ENCODE results near the gene DOCK11. TPM values are rescaled to one million over a fixed set of nuclear protein-coding genes. Genes with fewer than 3 reads are reported as not detected.

Gene DOCK11
- total and polyA plus RNA-seq, 2 donors (not counting 1 experiment from before 2014, with no cell fraction given): 40.1 to 85.3 TPM

GRCh38 chrX:118654331-118654730 lies 158.7 kb downstream of the DOCK11 start:
- no peaks in the 10 kb centered on the region for H3K79me2 ChIP-seq (ENCODE audit: control insufficient read depth, insufficient read depth, low read length)
- H3K4me2 ChIP-seq (ENCODE audit: extremely low read depth, insufficient read depth, low read length): no peak overlapping the region
- H3K27ac ChIP-seq (ENCODE audit: insufficient read depth, low read length): no peak overlapping the region
- H3K36me3 ChIP-seq (ENCODE audit: control insufficient read depth, insufficient read depth, low read length): no peaks in the 10 kb centered on the region
- H4K20me1 ChIP-seq (ENCODE audit: control insufficient read depth, extremely low read depth, insufficient read depth, low read length): no peaks in the 10 kb centered on the region
- no peak overlapping the region for H3K4me3 ChIP-seq (replicated peaks in 1 of 4; ENCODE audit: control extremely low read depth in 1 of 4, insufficient read depth in 1 of 4, low read depth in 3 of 4, low read length in 4 of 4)
- no peak for DNase-seq (ENCODE audit: low read depth in 2 of 2)
- H3K27me3 ChIP-seq (ENCODE audit: control insufficient read depth, insufficient read depth, low read length): no peaks in the 10 kb centered on the region
- TF ChIP-seq EZH2 (IDR thresholded peaks at IDR 0.05; ENCODE audit: low read length, missing control alignments) (no peak), CTCF (conservative IDR thresholded peaks at IDR 0.05 in 1 of 2, IDR thresholded peaks at IDR 0.05 in 1 of 2; ENCODE audit: low read depth in 1 of 2, low read length in 2 of 2) (no peak)
- H3K9ac ChIP-seq (ENCODE audit: insufficient read depth, low read length): no peak overlapping the region
- H3K4me1 ChIP-seq (ENCODE audit: control insufficient read depth, extremely low read depth, insufficient read depth, low read length): no peaks in the 10 kb centered on the region
- H2AFZ ChIP-seq (ENCODE audit: low read length): no peak overlapping the region
- H3K9me3 ChIP-seq (ENCODE audit: control insufficient read depth, insufficient read depth, low read depth, low read length): no peaks in the 10 kb centered on the region

- no peaks in the 10 kb centered on the region for H3K79me2 ChIP-seq (ENCODE audit: control insufficient read depth, insufficient read depth, low read length)
- DNase-seq (ENCODE audit: low read depth in 2 of 2): peak; percentile 39 to 59
- H3K4me2 ChIP-seq (ENCODE audit: extremely low read depth, insufficient read depth, low read length): no peak overlapping the region
- H3K27ac ChIP-seq (ENCODE audit: insufficient read depth, low read length): peak overlapping the region; percentile 20
- no peak overlapping the region for H3K9ac ChIP-seq (ENCODE audit: insufficient read depth, low read length)
- no peak overlapping the region for H2AFZ ChIP-seq (ENCODE audit: low read length)
- H3K4me1 ChIP-seq (ENCODE audit: control insufficient read depth, extremely low read depth, insufficient read depth, low read length): no peaks in the 10 kb centered on the region
- no peaks in the 10 kb centered on the region for H4K20me1 ChIP-seq (ENCODE audit: control insufficient read depth, extremely low read depth, insufficient read depth, low read length)
- no peak overlapping the region for H3K4me3 ChIP-seq (replicated peaks in 1 of 4; ENCODE audit: control extremely low read depth in 1 of 4, insufficient read depth in 1 of 4, low read depth in 3 of 4, low read length in 4 of 4)
- TF ChIP-seq EZH2 (IDR thresholded peaks at IDR 0.05; ENCODE audit: low read length, missing control alignments): no peak
- TF ChIP-seq CTCF (conservative IDR thresholded peaks at IDR 0.05 in 1 of 2, IDR thresholded peaks at IDR 0.05 in 1 of 2; ENCODE audit: low read depth in 1 of 2, low read length in 2 of 2): no peak
- no peaks in the 10 kb centered on the region for H3K36me3 ChIP-seq (ENCODE audit: control insufficient read depth, insufficient read depth, low read length)
- H3K27me3 ChIP-seq (ENCODE audit: control insufficient read depth, insufficient read depth, low read length): no peaks in the 10 kb centered on the region
- H3K9me3 ChIP-seq (ENCODE audit: control insufficient read depth, insufficient read depth, low read depth, low read length): no peaks in the 10 kb centered on the region
Measured at GRCh38 chrX:118655561-118656246, 160.1 kb downstream of the DOCK11 start.

- H3K79me2 ChIP-seq (ENCODE audit: control insufficient read depth, insufficient read depth, low read length): no peaks in the 10 kb centered on the region
- TF ChIP-seq CTCF (conservative IDR thresholded peaks at IDR 0.05 in 1 of 2, IDR thresholded peaks at IDR 0.05 in 1 of 2; ENCODE audit: low read depth in 1 of 2, low read length in 2 of 2) (no peak), EZH2 (IDR thresholded peaks at IDR 0.05; ENCODE audit: low read length, missing control alignments) (no peak)
- H3K9ac ChIP-seq (ENCODE audit: insufficient read depth, low read length): no peak overlapping the region
- H3K4me2 ChIP-seq (ENCODE audit: extremely low read depth, insufficient read depth, low read length): no peak overlapping the region
- no peak overlapping the region for H3K27ac ChIP-seq (ENCODE audit: insufficient read depth, low read length)
- H3K4me3 ChIP-seq (replicated peaks in 1 of 4; ENCODE audit: control extremely low read depth in 1 of 4, insufficient read depth in 1 of 4, low read depth in 3 of 4, low read length in 4 of 4): no peak overlapping the region
- H3K9me3 ChIP-seq (ENCODE audit: control insufficient read depth, insufficient read depth, low read depth, low read length): no peaks in the 10 kb centered on the region
- no peaks in the 10 kb centered on the region for H3K27me3 ChIP-seq (ENCODE audit: control insufficient read depth, insufficient read depth, low read length)
- H4K20me1 ChIP-seq (ENCODE audit: control insufficient read depth, extremely low read depth, insufficient read depth, low read length): no peaks in the 10 kb centered on the region
- DNase-seq (ENCODE audit: low read depth in 2 of 2): no peak
- H3K36me3 ChIP-seq (ENCODE audit: control insufficient read depth, insufficient read depth, low read length): no peaks in the 10 kb centered on the region
- no peaks in the 10 kb centered on the region for H3K4me1 ChIP-seq (ENCODE audit: control insufficient read depth, extremely low read depth, insufficient read depth, low read length)
- H2AFZ ChIP-seq (ENCODE audit: low read length): no peak overlapping the region
Measured at GRCh38 chrX:118657413-118657812, 161.8 kb downstream of the DOCK11 start.

Measured in fibroblast of lung (primary cell).